Right lung (tissue), 5 donors: ENCODE data around the gene ZAP70. TPM values are rescaled to one million over a fixed set of nuclear protein-coding genes. Genes with fewer than 3 reads are reported as not detected.

Experiments used
- DNase-seq, 2 donors: peaks; one replicate each; pipeline ENCODE4 v3.0.0-alpha.2; 2013
- polyA plus RNA-seq, 5 donors: library from polyadenylated mRNA; unstranded; fragments of 120-200 nt; gene quantifications; one replicate each; pipeline versions ENCODE4 v1.2.1 to v1.2.3, GENCODE V29; 2013; ENCODE audit warnings: inconsistent platforms in 1 of 5, low replicate concordance in 1 of 5; ENCODE audit not compliant: insufficient read length in 5 of 5, insufficient read depth in 1 of 5

ZAP70 gene
- polyA plus RNA-seq, 5 donors, result 1.5 to 2.4 (median 1.8) TPM

DNA sequence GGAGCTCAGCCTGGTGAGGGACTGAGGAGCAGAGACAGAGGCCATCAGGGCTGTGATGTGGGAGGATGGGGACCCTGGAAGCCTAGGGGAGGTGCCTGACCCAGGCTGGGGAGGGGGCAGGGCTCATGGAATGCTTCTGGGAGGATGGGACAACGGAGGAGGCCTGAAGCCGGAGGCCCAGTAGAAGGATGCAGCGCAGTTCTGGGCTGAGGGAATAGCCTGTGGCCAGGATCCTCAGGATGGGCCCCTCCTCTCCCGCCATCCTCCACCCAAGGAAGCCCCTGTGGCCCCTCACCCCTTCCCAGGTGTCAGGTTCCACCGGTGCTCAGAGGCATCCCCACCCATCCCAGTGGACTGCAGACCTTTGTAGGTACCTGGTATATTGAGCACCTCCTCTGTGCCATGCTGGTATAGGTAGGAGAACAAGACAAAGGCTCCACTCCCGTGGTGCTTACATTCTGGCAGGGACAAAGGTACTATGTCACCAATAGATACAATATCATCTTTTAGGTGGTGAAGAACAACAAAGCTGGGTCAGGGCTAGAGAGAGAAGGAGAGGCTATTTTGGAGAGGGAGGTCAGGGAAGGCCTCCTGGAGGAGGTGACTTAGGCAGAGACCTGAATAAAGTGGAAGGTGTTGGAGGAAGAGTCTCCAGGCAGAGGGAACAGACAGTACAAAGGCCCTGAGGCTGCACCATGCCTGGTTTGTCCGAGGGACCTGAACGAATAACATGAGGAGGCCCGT lies 2.7 kb downstream of the ZAP70 start:
- DNase-seq, result no peak

DNA sequence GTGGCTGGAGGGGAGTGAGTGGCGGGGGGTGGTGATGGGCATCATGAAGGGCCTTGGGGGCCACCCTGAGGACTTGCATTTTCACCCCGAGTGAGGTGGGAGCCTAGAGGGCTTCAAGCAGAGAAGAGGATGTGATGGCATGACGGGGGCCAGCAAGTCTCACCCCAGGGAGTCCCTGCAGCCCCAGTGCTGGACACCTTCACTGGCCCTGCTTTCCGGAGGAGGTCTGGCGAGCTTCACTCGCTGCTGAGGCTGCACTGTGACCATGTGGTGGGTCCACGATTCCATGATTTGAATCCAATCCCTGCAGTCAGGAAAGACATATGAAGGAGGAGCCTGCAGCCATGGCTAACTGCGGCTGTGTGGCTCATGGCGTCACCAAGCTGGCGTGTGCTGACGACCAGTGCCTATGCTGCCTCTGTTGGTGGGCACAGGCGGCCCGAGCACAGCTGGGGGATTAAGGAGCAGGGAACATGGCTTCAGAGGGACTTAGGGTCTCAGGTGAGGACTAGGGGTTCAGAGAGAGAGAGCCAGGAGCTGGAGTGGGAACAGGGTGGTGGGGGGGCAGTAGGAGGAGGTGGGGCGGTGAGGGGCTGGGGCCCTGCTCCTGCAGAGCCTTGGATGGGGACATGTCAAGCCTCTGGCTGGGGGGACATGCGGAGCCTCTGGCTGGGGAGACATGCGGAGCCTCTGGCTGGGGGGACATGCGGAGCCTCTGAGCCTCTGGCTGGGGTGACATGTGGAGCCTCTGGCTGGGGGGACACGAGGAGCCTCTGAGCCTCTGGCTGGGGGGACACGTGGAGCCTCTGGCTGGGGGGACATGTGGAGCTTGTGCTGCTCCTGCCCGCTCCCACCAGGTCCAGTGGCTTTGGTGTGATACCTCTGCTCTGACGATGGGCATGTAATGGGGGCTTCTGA lies 3.6 kb downstream of the ZAP70 start:
- no peak for DNase-seq

DNA sequence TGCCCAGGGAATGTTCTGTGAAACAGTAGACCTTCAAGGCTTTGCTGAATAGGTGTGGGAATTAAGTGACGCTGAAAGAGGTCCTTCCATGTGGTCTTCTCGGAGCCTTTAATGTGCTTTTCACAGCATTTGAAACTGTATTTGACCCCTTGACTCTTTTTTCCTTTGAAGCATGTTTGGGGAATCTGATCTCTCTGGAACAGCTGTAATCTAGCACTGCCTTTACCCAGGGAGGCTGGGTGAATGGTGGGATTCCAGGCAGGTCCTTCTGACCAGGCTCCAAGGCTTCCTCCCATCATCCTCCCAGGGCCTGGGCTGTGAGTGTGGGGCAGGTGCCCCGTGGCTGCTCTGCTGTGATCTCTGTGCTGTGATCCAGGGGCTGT lies 4.2 kb downstream of the ZAP70 start:
- no peak for DNase-seq

DNA sequence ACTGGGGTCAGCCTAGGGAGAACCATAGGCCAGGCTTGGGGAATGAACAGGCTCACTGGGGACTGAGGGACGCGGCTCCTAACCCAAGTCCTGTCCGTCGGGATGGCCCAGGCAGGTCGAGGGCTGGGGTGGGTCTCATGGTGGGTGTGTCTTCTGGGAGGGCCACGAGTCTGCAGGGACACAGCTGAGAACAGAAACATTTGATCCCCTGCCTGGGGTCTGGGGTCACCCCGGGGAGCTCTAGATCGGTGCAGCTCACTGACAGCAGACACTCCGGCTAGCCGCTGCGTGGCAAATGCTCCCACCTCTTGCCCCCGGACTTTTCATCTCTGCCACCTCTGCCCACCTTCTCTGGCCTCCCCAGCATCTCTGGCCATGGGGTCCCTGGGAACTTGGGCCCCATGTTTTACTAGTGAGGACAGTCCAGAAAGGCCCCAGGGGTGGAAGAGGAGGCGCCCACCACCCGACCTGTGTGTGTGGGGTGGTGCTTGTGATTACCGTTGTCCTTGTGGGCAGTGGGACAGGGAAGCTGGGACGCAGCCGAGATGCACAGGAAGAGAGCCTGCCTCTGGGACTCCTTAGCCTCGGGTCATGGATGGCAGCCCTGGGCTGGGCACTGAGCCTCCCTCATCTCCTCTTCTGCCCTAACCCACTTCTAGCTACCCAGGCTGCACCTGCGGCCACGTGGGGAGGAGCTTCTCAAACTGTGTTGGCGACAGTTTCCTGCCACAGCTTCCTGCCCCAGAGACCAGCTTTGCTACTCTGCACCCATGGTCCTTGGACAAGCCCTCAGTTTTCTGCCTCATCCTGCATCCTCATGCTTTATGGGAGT lies 4.9 kb downstream of the ZAP70 start:
- no peak for DNase-seq

DNA sequence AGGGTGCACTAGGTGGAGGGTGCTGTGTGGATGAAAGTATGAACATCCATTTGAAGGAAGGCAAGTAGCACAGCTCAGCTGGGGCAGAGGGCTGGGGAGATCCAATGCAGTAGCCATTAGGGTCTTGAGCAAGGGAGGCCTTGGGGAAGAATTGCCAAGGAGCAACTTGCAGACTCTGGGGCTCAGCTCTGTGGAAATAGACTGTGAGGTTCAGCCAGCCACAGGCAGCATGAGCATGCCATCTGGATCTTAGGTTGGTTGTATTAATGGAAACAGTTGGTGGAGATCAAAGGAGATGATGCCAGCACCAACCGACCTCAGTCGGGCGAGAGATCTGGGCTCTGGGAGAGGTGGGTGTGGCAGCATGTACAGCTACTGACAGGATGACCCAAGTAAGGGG lies 5.6 kb downstream of the ZAP70 start:
- DNase-seq, result no peak

DNA sequence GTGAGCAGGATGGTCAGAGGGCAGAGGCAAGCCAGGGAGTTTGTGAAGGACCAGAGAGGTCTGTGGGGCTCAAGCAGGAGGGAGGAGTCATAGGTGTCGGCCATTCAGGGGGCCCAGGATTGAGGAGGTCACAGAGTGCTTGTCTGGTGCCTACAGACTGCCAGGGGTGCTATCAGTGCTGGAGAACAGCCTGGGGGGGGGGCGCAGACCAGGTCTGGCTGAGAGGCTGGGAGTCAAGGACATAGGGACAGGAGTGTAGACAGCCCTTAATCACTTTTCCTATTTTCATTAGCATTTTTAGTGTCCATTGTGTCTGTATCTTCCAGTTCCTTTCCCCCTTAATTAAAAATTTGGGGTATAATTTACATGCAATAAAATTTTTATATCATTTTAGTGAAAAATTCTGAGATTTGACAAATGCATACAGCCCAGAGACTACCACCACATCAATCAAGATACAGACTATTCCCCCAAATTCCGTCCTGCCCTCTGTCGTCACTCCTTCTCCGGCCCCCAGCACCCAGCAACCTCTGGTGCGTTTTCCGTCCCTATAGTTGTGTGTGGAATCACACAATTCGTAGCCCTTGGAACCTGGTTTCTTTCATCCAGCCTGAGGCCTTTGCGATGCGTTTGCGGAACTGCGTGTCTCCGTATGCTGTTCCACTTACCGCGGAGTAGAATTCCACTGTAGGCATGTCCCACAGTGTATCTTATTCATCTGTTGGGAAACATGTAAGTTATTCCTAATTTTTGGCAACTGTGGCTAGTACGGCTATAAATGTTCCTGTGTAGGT lies 6.2 kb downstream of the ZAP70 start:
- no peak for DNase-seq

DNA sequence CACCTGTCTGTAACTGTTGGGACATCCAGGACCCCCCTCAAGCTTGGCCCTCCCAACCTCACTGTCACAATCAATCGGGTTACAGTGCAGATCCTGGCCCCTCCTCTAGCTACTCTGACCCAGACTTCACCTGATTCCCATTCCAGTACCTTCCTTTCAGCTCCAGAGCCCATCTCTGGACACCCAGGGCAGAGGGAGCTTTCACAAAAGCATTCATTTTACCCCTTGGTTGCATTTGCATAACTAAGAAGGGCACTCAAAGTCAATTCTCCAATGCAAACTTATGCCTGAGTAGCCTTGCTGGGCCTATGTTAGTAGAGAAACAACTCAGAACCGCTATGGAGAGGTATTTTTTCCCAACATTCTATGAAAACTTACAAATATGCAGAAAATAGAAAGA lies 7.4 kb downstream of the ZAP70 start:
- DNase-seq, result no peak

- DNase-seq, result no peak
Observed at GRCh38 chr2:97722227-97722626, 8.9 kb downstream of the ZAP70 start.

DNA sequence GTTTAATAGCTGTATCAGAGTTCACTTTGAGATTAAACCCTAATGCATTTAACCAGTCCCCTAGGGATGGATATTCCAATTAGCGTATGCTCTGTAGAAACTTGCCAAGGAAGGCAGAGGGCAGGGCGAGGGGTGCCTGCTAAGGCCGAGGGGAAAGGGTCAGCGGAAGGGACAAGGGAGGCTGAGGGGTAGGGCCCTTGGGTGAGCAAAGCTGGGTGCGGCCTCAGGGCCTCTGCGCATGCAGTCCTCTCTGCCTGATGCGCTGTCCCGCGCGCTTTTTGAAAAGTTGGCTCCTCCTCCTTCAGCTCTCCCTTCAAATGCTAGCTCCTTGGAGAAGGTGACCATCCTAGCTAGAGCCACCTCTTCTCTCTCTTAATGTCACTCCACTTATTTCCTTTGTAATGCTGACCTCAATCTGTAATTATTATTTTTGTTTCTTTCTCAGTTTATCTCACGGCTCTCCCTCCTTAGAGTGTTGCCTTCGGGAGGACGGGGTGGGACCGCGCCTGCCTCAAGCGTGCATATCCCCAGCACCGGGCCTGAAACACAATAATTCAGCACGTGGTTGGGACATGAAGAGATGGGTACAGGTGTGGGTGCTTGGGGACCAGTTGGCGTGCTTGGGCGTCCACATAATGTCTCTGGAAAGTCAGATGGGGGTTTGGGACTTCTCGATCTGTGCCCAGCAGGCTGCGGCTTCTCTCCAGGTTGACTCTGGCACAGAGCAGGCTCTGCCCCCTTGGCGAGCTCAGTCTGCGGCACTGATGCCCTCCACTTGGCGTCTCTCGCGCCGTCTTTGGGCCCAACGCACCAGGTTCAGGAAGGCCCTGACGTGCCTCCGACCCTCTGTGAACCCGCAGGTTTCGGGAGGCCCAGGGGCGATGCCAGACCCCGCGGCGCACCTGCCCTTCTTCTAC lies 10.0 kb downstream of the ZAP70 start:
- no peak for DNase-seq

GRCh38 chr2:97724073-97724410 lies 10.7 kb downstream of the ZAP70 start:
- no peak for DNase-seq

DNA sequence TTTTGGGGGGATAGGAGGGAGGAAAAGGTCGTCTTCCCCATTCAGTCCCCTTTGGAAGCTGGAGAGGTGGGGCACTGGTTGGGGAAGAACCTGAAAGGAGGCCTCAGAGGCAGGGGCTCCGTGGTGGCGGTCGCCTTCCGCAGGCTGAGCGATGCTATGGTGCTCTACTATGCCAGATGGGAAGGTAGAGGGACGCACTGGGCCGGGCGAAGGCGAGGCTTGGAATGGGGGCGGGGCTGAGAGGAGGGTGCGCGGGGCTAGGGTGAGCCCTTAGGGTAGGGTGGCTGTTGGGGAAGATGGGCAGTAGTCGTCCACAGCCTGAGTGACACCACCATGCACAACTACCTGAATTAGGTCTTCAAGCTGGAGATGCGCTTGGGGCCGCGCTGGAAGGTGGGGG lies 11.1 kb downstream of the ZAP70 start:
- DNase-seq, result no peak

GRCh38 chr2:97724946-97725688 lies 11.7 kb downstream of the ZAP70 start:
- DNase-seq, result no peak

GRCh38 chr2:97726261-97727064 lies 13.1 kb downstream of the ZAP70 start:
- no peak for DNase-seq

- no peak for DNase-seq
Observed at GRCh38 chr2:97727296-97727695, 13.9 kb downstream of the ZAP70 start.

GRCh38 chr2:97728091-97728731 lies 14.8 kb downstream of the ZAP70 start:
- DNase-seq, result peak; percentile 16 to 28

DNA sequence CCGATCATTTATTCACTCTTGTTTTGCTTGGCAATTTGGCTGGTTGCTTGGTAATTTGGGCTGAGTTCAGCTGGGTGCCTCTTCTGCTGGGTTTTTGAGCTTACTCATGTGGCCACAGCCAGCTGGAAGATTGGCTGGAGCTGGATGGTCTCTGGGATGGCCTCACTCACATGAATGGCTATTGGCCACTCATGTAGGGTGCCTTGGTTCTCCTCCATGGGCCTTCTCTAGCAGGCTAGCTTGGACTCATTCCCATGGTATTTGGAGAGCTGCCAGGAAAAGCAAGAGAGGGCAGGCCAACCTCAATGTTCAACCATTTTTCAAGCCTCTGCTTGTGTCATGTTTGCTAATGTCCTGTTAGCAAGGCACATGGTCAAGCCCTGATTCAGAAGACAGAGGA lies 16.9 kb downstream of the ZAP70 start:
- DNase-seq, result no peak

DNA sequence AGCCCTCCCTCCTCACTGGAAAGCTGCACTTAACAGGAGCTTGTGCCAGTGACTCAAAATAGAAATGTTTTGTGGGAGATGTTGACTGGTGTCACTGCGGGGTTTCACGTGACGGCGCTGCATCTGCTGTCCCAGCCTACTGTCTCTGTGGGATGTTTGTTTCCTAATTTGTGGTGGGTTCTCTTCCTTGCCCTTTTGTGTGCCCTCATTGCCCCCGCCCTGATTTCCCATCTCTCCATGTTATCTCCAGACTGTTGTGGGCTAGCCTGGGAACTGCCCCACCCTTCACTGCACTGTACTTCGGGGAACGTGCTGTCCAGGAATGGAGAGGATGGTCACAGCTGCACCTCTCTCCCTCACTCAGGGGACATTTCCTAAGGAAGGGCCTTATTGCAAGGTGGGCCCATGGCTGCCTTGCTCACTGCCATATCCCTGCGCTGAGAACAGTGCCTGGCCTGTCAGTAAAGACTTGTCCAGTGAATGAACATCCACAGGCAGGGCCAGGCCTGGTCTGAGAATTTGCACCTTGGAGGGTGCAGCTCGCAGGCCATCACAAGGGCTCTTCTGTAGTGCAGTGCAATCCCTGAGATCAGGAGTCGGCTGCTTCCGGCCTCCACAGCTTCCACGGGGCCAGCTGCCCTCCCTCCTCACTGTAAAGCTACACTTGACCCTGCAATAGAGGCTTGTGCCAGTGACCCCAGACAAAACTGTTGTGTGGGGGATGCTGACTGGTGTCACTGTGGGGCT lies 18.1 kb downstream of the ZAP70 start:
- DNase-seq, result no peak
